Testis (tissue), 2 donors: Measurements from ENCODE around the gene SLX9.

Experiments used
- POLR2A ChIP-seq: fragments of 450-650 bp; IDR thresholded peaks from one replicate; pipeline ENCODE4 v1.6.1; 2017; ENCODE audit warnings: antibody characterized with exemption, mild to moderate bottlenecking, moderate library complexity
- TF ChIP-seq, protein P1 (sequence below), 3 experiments: fragments of 450-650 bp in 2 of 3; fragments of 200-600 bp in 1 of 3; sonication (generic) in 1 of 3; IDR thresholded peaks; one replicate each; pipeline ENCODE4 v1.5.1; 2016 to 2019; ENCODE audit warnings: antibody characterized with exemption in 3 of 3, mild to moderate bottlenecking in 2 of 3, moderate library complexity in 1 of 3

DNA sequence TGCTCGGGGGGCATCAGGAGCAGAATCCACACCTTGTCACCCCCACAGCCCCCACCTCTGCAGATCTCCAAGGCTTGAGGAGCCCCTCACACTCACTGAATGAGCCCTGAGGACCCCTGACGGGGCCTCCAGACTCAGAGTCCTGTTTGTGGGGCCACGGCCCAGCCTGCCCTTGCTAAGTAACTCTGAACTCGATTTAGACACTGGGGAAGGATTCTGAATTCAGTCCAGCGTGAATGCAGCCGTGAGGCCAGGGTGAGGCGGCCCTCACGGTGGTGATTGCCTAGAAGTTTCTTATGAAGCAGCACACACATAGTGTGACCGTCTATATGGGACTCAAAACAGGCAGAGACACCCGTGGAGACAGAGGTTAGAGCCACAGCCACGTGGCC lies 75.6 kb downstream of the SLX9 start:
- TF ChIP-seq, protein P1, sequence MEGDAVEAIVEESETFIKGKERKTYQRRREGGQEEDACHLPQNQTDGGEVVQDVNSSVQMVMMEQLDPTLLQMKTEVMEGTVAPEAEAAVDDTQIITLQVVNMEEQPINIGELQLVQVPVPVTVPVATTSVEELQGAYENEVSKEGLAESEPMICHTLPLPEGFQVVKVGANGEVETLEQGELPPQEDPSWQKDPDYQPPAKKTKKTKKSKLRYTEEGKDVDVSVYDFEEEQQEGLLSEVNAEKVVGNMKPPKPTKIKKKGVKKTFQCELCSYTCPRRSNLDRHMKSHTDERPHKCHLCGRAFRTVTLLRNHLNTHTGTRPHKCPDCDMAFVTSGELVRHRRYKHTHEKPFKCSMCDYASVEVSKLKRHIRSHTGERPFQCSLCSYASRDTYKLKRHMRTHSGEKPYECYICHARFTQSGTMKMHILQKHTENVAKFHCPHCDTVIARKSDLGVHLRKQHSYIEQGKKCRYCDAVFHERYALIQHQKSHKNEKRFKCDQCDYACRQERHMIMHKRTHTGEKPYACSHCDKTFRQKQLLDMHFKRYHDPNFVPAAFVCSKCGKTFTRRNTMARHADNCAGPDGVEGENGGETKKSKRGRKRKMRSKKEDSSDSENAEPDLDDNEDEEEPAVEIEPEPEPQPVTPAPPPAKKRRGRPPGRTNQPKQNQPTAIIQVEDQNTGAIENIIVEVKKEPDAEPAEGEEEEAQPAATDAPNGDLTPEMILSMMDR (IDR thresholded peaks at IDR 0.05), result no peak
- TF ChIP-seq POLR2A, result no peak
